PC-3 (cell line): ENCODE results near the gene SBK1. TPM values are rescaled to one million over a fixed set of nuclear protein-coding genes. Genes with fewer than 3 reads are reported as not detected.

Experiments used
- ATAC-seq: fragments of 200-7000 bp; cut with Tn5 transposase; 2 replicates; pipeline ENCODE4 v1.9.1; 2020; ENCODE audit warnings: mild to moderate bottlenecking, moderate library complexity
- BruUV-seq: library from RNA; stranded (reverse); fragments of 400-500 nt; replicated peaks from 2 replicates; lab custom pipeline; 2021; lab: Mats Ljungman, UMichigan
- CTCF ChIA-PET: fragments of 300-600 bp; sonication (Branson Sonifier 250); formaldehyde crosslinking; loops from one replicate; lab custom pipeline; 2022; ENCODE audit warnings: antibody characterized with exemption; lab: Charles Lee
- POLR2A ChIA-PET: fragments of 300-600 bp; sonication (Branson Sonifier 250); formaldehyde crosslinking; loops from one replicate; lab custom pipeline; 2022; ENCODE audit warnings: antibody characterized with exemption; ENCODE audit not compliant: unreplicated experiment; lab: Charles Lee
- DNase-seq: peaks from one replicate; pipeline ENCODE4 v3.0.0-alpha.2; 2015
- H2AFZ ChIP-seq: fragments of 300-600 bp; sonication (generic); 2 replicates; pipeline ENCODE4 v1.6.0; 2016; ENCODE audit warnings: antibody characterized with exemption, low read length
- H3F3A ChIP-seq: fragments of 300-600 bp; sonication (generic); one replicate; pipeline ENCODE4 v1.6.0; 2017; ENCODE audit warnings: antibody characterized with exemption, low read length, control low read depth, mild to moderate bottlenecking; ENCODE audit not compliant: unreplicated experiment
- H3K27ac ChIP-seq: fragments of 300-600 bp; sonication (generic); 2 replicates; pipeline ENCODE4 v1.5.1; 2016; ENCODE audit warnings: mild to moderate bottlenecking, low read length
- H3K27me3 ChIP-seq: fragments of 300-600 bp; sonication (generic); 2 replicates; pipeline ENCODE4 v1.6.1; 2016; ENCODE audit warnings: low read length, mixed read lengths
- H3K36me3 ChIP-seq: fragments of 300-600 bp; sonication (generic); 2 replicates; pipeline ENCODE4 v1.6.1; 2016; ENCODE audit warnings: low read depth, mixed run types, low read length, mixed read lengths
- H3K4me1 ChIP-seq: fragments of 300-600 bp; sonication (generic); 2 replicates; pipeline ENCODE4 v1.5.1; 2016; ENCODE audit warnings: low read length; ENCODE audit not compliant: insufficient read depth
- H3K4me2 ChIP-seq: fragments of 300-600 bp; sonication (generic); 2 replicates; pipeline ENCODE4 v1.6.0; 2016; ENCODE audit warnings: low read length
- H3K4me3 ChIP-seq: fragments of 300-600 bp; sonication (generic); 2 replicates; pipeline ENCODE4 v1.5.1; 2016; ENCODE audit warnings: mild to moderate bottlenecking, low read length, mixed read lengths
- H3K79me2 ChIP-seq: fragments of 300-600 bp; sonication (generic); 2 replicates; pipeline ENCODE4 v1.6.1; 2017; ENCODE audit warnings: low read length, mixed read lengths
- H3K9ac ChIP-seq: fragments of 300-600 bp; sonication (generic); 2 replicates; pipeline ENCODE4 v1.6.0; 2016; ENCODE audit warnings: mild to moderate bottlenecking, low read length
- H3K9me2 ChIP-seq: fragments of 300-600 bp; sonication (generic); replicated peaks from 2 replicates; pipeline ENCODE4 v1.6.1; 2016; ENCODE audit warnings: mixed run types, low read length, mixed read lengths
- H3K9me3 ChIP-seq: fragments of 300-600 bp; sonication (generic); 2 replicates; pipeline ENCODE4 v1.6.1; 2016; ENCODE audit warnings: low read length, mixed read lengths
- H4K20me1 ChIP-seq: fragments of 300-600 bp; sonication (generic); 2 replicates; pipeline ENCODE4 v1.6.1; 2016; ENCODE audit warnings: low read length, mixed read lengths
- EZH2 ChIP-seq: fragments of 300-600 bp; sonication (generic); IDR thresholded peaks from one replicate; pipeline ENCODE4 v1.6.1; 2017; ENCODE audit warnings: antibody characterized with exemption, mild to moderate bottlenecking, low read length; ENCODE audit not compliant: unreplicated experiment
- EZH2phosphoT487 ChIP-seq: fragments of 300-600 bp; sonication (generic); IDR thresholded peaks from 2 replicates; pipeline ENCODE4 v1.6.1; 2018; ENCODE audit warnings: mild to moderate bottlenecking, antibody characterized with exemption, low read length, borderline replicate concordance
- intact Hi-C: fragments of 100-400 bp; cut with micrococcal nuclease; formaldehyde crosslinking; loops from 2 replicates; pipeline ENCODE4 v1.9.0; 2023
- total RNA-seq: library from RNA; depleted of rRNA; stranded (reverse); fragments of >200 nt; gene quantifications from 2 replicates; pipeline ENCODE4 v1.2.3, GENCODE V29; 2014
- TF ChIP-seq, protein P1 (sequence below): fragments of 300-600 bp; sonication (generic); conservative IDR thresholded peaks from 2 replicates; pipeline ENCODE4 v1.5.1; 2017; ENCODE audit warnings: antibody characterized with exemption, low read depth, mild to moderate bottlenecking, low read length

The SBK1 gene
- total RNA-seq, 1 experiment from 2014 or later: 0.95 TPM

DNA sequence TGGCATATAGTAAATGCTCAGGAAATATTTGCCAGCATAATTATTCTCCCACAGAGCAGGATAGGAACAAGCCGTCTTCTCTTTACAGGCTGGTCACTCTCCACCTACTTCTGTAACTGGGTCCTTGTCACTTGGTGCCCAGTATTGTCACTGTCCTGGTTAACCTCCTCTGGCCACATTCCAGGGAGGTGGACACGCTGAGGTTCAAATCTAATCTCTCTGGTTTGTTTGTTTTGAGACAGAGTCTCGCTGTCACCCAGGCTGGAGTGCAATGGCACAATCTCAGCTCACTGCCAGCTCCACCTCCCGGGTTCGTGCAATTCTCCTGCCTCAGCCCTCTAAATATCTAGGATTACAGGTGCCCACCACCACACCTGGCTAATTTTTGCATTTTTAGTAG is 15.6 kb downstream of the SBK1 start:
- Histone ChIP-seq H3K36me3 (no peaks in the 10 kb centered on the region), H3K4me1 (no peaks in the 10 kb centered on the region), H3F3A (no peaks in the 10 kb centered on the region), H3K27me3 (no peaks in the 10 kb centered on the region), H3K27ac (no peak overlapping the region), H4K20me1 (no peaks in the 10 kb centered on the region), H3K4me3 (no peak overlapping the region), H3K9me2 (no peaks in the 10 kb centered on the region), H3K4me2 (no peak overlapping the region), H3K9me3 (no peaks in the 10 kb centered on the region), H3K79me2 (no peaks in the 10 kb centered on the region), H2AFZ (no peak overlapping the region), H3K9ac (no peak overlapping the region)
- no peak for DNase-seq
- BruUV-seq: no TSS peak
- no peak for ATAC-seq
- POLR2A ChIA-PET: no interaction called here
- no peak for TF ChIP-seq EZH2
- TF ChIP-seq, protein P1, sequence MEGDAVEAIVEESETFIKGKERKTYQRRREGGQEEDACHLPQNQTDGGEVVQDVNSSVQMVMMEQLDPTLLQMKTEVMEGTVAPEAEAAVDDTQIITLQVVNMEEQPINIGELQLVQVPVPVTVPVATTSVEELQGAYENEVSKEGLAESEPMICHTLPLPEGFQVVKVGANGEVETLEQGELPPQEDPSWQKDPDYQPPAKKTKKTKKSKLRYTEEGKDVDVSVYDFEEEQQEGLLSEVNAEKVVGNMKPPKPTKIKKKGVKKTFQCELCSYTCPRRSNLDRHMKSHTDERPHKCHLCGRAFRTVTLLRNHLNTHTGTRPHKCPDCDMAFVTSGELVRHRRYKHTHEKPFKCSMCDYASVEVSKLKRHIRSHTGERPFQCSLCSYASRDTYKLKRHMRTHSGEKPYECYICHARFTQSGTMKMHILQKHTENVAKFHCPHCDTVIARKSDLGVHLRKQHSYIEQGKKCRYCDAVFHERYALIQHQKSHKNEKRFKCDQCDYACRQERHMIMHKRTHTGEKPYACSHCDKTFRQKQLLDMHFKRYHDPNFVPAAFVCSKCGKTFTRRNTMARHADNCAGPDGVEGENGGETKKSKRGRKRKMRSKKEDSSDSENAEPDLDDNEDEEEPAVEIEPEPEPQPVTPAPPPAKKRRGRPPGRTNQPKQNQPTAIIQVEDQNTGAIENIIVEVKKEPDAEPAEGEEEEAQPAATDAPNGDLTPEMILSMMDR: no peak
- TF ChIP-seq EZH2phosphoT487: no peak
- intact Hi-C loops: no loop called here
- CTCF ChIA-PET: no interaction called here

DNA sequence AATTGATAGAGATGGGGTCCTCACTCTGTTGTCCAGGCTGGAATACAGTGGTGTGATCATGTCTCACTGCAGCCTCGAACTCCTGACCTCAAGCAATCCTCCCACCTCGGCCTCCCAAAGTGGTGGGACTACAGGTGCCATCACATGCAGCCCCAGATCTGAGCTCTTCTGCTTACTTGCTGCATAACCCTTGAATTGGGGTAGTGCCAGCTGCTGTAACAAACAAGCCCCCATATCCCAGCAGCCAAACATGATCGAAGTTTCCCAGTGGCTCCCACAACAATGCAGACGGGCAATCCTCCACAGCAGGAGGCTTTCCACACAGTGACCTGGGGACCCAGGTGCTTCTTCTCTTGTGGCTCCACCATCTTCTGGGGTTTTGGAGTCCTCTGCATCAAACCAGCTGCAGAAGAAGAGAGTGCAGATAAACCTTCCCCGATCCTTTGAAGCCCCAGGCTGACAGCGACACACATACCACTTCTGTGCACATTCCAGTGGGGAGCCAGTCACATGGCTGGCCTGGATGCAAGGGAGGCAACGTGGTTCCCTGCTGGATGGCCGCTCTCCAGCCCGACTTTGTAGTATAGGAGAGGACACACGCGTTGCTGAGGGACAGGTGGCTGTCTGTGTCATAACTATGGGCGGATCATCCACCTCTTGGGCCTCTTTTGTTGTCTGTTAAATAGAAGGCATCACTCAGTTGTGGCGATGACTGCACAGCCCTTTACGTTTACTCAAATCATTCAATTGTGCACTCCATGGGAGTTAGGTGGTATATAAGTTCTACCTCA is 16.7 kb downstream of the SBK1 start:
- Histone ChIP-seq H3K9ac (no peak overlapping the region), H3K4me2 (no peak overlapping the region), H3K79me2 (no peaks in the 10 kb centered on the region), H2AFZ (no peak overlapping the region), H3K4me3 (no peak overlapping the region), H3K27me3 (no peaks in the 10 kb centered on the region), H3F3A (no peaks in the 10 kb centered on the region), H3K9me2 (no peaks in the 10 kb centered on the region), H3K27ac (no peak overlapping the region), H3K36me3 (no peaks in the 10 kb centered on the region), H3K4me1 (no peaks in the 10 kb centered on the region), H3K9me3 (no peaks in the 10 kb centered on the region), H4K20me1 (no peaks in the 10 kb centered on the region)
- no TSS peak for BruUV-seq
- ChIA-PET POLR2A (no interaction called here), CTCF (no interaction called here)
- DNase-seq (no peak), ATAC-seq (no peak)
- TF ChIP-seq, protein P1: no peak
- TF ChIP-seq EZH2phosphoT487 (no peak), EZH2 (no peak)
- intact Hi-C loops: no loop called here

DNA sequence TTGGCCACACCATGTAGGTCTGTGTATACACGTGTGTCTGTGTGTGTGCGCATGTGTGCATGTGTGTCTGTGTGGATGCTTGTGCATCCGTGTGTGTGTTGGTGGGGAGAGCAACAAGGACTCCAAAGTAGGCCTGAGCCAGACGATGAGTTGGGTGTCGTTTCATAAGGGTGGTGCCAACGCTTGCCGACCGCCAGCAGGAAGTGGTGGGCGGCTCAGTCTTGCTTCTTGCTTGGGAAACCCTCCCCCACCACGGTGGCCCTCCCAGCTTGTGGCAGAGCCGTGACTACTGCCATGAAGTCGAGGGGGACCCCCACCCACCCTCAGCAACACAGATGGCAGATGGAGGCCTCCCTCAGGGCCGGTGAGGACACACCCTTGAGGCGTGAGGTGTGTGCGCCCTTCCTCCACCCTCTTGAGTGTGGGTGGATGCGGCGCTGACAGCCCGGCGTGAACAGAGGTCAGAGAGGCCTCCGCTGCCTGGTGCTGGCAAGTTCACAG is 17.5 kb downstream of the SBK1 start:
- BruUV-seq: no TSS peak
- H3K27ac ChIP-seq: no peak overlapping the region
- DNase-seq (no peak), ATAC-seq (no peak)
- no peaks in the 10 kb centered on the region for H3K79me2 ChIP-seq
- intact Hi-C loops: no loop called here
- H3K4me3 ChIP-seq: no peak overlapping the region
- no peaks in the 10 kb centered on the region for H3K36me3 ChIP-seq
- no peaks in the 10 kb centered on the region for H3K9me2 ChIP-seq
- no peaks in the 10 kb centered on the region for H4K20me1 ChIP-seq
- H3K4me1 ChIP-seq: no peaks in the 10 kb centered on the region
- H3K9me3 ChIP-seq: no peaks in the 10 kb centered on the region
- ChIA-PET CTCF (no interaction called here), POLR2A (no interaction called here)
- no peak overlapping the region for H2AFZ ChIP-seq
- no peak overlapping the region for H3K9ac ChIP-seq
- no peak overlapping the region for H3K4me2 ChIP-seq
- TF ChIP-seq, protein P1: no peak
- no peak for TF ChIP-seq EZH2phosphoT487
- TF ChIP-seq EZH2: no peak
- no peaks in the 10 kb centered on the region for H3F3A ChIP-seq
- H3K27me3 ChIP-seq: no peaks in the 10 kb centered on the region
